Subcutaneous abdominal adipose tissue (tissue), 5 donors: Measurements from ENCODE around the gene HOXA2.

Experiments
- H3K27ac ChIP-seq: one replicate; pipeline ENCODE4 v1.7.0; 2013; ENCODE audit warnings: low read depth, mild to moderate bottlenecking, inconsistent platforms, low read length, moderate library complexity
- H3K27me3 ChIP-seq, 5 donors: one replicate each; pipeline ENCODE4 v1.7.0; 2013; ENCODE audit warnings: low read length in 5 of 5, inconsistent platforms in 1 of 5; ENCODE audit not compliant: control insufficient read depth in 5 of 5, insufficient read depth in 4 of 5
- H3K36me3 ChIP-seq, 5 donors: one replicate each; pipeline ENCODE4 v1.7.0; 2013; ENCODE audit warnings: low read length in 5 of 5; ENCODE audit not compliant: control insufficient read depth in 5 of 5, insufficient read depth in 5 of 5
- H3K4me1 ChIP-seq, 5 donors: one replicate each; pipeline ENCODE4 v1.7.0; 2013; ENCODE audit warnings: low read length in 5 of 5, mild to moderate bottlenecking in 3 of 5, moderate library complexity in 1 of 5; ENCODE audit not compliant: control insufficient read depth in 5 of 5, insufficient read depth in 5 of 5
- H3K4me3 ChIP-seq, 5 donors: one replicate each; pipeline ENCODE4 v1.7.0; 2013; ENCODE audit warnings: low read length in 5 of 5, low read depth in 1 of 5
- H3K9ac ChIP-seq, 5 donors: one replicate each; pipeline ENCODE4 v1.7.0; 2013; ENCODE audit warnings: low read length in 5 of 5, mild to moderate bottlenecking in 4 of 5, moderate library complexity in 3 of 5
- H3K9me3 ChIP-seq, 5 donors: one replicate each; pipeline ENCODE4 v1.7.0; 2013; ENCODE audit warnings: low read length in 5 of 5; ENCODE audit not compliant: control insufficient read depth in 5 of 5
- donor health status: healthy.
- donor health status: healthy.
- donor health status: healthy.
- donor health status: healthy.
- donor health status: healthy.

Gene HOXA2

DNA sequence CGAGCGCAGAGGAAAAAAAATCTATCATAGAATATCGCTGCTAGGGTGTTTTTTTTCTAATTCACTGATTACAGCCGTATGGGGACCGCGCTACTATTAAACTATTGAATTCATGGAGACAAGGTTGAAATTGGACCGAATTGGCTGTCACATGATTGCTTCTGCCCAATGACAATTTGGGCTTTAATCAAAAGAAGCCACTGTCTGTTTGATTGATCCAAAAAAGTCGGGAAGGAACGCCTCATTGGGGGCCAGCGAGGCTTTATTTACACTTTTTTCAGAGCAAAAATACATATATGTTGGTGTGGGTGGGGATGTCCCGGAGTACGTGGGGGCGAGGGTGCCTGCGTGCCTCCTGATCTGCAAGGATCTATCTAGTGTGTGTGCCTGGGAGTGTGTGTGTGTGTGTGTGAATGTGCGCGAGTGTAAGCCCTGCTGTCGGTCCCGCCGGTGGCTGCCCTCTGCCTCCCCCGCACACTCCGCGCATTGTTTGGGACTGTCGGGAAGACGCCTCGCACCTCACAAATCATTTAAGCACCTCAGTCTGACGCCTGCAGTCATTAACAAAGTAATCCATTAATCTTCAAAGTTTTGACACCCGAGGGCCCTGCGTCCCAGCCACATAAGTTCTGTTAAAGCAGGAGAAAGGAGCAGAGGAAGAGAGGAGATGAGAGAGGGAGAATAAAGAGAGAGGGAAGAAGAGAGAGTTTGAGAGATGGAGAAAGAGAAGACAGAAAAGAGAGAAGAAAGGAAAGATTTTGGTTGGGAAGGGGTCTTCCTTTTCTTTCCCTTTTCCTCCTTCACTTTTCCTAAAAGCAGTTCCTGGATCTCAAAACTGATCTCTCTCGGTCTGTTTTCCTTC lies at the start of gene HOXA2:
HOXA2 (minus strand) TSS at position 103 of the 862 bp plus-strand sequence. CDS start 183 bp downstream, outside the sequence.
- peak within 1 kb of the TSS; percentile 56 to 64 (median 61) for H3K4me3 ChIP-seq
- no peaks in the 10 kb centered on the region for H3K9me3 ChIP-seq
- peaks cover 0 to 6% (median 3%) of the 10 kb centered on the region in 5 donors for H3K36me3 ChIP-seq
- peak within 1 kb of the TSS; percentile 92 for H3K27ac ChIP-seq
- peak within 1 kb of the TSS; percentile 16 to 84 (median 43) for H3K9ac ChIP-seq
- H3K4me1 ChIP-seq, result peaks cover 7 to 83% (median 69%) of the 10 kb centered on the region in 5 donors
- no peaks in the 10 kb centered on the region for H3K27me3 ChIP-seq

DNA sequence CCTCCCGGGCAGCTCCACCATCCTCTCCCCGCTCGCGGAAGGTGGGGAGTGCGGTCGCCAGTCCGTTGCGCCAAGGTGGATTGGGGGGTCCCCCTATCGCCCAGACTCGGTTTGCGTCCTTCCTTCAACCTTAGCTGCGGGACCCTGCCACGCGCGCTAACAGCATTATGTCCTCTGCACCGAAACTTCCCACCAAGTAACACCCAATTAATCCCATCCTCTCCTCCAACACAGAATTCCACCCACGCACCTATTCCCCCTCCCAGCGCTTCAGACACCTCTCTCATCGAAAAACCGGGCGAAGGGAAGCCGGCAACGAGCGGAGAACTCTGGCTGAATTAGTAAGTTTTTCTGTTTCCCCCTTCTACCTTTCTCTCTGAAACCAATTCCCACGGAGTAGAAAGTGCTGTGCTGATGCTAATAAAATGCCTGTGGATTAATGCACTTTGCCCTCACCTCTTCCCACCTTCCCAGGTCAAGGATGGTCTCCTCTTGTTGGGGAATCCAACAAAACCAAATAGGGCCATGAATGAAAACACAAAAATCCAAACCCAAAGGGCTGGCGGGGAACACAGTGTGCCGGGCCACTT lies 49.0 kb upstream of the HOXA2 start:
- peak overlapping the region; percentile 95 for H3K27ac ChIP-seq

DNA sequence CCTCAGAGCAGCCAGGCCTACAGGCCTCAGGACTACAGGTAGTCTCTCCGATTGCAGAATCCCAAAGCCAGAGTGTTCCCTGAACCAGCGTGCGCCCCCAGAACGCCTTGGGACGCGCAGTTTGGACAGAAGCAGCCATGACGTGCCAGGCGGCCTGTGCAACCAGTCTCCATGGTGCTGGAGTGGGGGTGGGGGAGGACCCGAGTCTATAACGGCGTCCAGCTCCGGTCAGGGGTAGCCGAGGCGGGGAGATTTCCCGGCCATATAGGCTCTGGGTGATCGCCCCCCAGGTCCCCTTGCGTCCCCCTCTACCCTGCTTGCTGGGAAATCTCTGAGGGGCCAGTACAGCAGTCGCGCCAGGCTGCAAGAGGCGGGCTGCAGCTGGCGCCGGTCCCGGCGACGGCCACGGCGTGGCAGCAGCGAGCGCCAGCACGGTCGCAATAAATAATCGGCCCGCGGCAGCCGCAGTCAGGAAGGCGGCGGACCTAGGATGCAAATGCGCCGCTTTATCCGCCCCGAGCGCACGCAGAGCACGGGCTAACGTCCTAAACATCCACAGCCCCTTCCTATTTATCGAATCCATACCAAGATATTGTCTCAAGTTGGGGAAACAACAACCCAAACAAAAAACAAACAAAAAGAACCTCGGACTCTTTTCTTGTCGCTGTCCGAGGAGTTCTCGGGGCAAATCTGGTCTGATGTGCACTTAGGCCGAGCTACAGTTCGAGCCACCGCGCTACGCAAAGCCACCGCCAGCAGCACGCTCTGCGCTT lies 48.3 kb upstream of the HOXA2 start:
- H3K9ac ChIP-seq, result peak overlapping the region; percentile 26 to 95 (median 71)
- H3K4me1 ChIP-seq, result peaks cover 13 to 95% (median 85%) of the 10 kb centered on the region in 5 donors
- peaks cover 0 to 4% (median 0%) of the 10 kb centered on the region in 5 donors for H3K36me3 ChIP-seq
- H3K27me3 ChIP-seq, result peaks cover 0 to 23% (median 0%) of the 10 kb centered on the region in 5 donors
- H3K27ac ChIP-seq, result peak overlapping the region; percentile 95
- peak overlapping the region; percentile 77 to 95 (median 90) for H3K4me3 ChIP-seq
- H3K9me3 ChIP-seq, result no peaks in the 10 kb centered on the region

More for the DNA sequence above, 49.0 kb upstream of the HOXA2 start:
- H3K4me3 ChIP-seq, result peak overlapping the region; percentile 77 to 95 (median 90)
- no peaks in the 10 kb centered on the region for H3K9me3 ChIP-seq
- H3K36me3 ChIP-seq, result no peaks in the 10 kb centered on the region
- H3K9ac ChIP-seq, result peak overlapping the region; percentile 65 to 95 (median 86)
- H3K4me1 ChIP-seq, result peaks cover 13 to 90% (median 85%) of the 10 kb centered on the region in 5 donors
- peaks cover 0 to 23% (median 0%) of the 10 kb centered on the region in 5 donors for H3K27me3 ChIP-seq

- peaks cover 0 to 11% (median 7%) of the 10 kb centered on the region in 5 donors for H3K36me3 ChIP-seq
- H3K9me3 ChIP-seq, result no peaks in the 10 kb centered on the region
- H3K27me3 ChIP-seq, result peaks cover 0 to 18% (median 0%) of the 10 kb centered on the region in 5 donors
- H3K27ac ChIP-seq, result peak overlapping the region; percentile 95
- peak overlapping the region; percentile 77 to 95 (median 90) for H3K4me3 ChIP-seq
- H3K4me1 ChIP-seq, result peaks cover 13 to 95% (median 83%) of the 10 kb centered on the region in 5 donors
- H3K9ac ChIP-seq, result peak overlapping the region; percentile 48 to 95 (median 71)
Measured at GRCh38 chr7:27149842-27150567, 47.5 kb upstream of the HOXA2 start.

- Histone ChIP-seq H3K4me1 (peaks cover 13 to 94% (median 89%) of the 10 kb centered on the region in 5 donors), H3K9ac (peak overlapping the region; percentile 43 to 78 (median 71)), H3K27ac (peak overlapping the region; percentile 95), H3K36me3 (peaks cover 0 to 19% (median 16%) of the 10 kb centered on the region in 5 donors), H3K9me3 (no peaks in the 10 kb centered on the region), H3K4me3 (peak overlapping the region; percentile 63 to 92 (median 89)), H3K27me3 (peaks cover 0 to 18% (median 0%) of the 10 kb centered on the region in 5 donors)
Measured at GRCh38 chr7:27148756-27149641, 46.5 kb upstream of the HOXA2 start.

DNA sequence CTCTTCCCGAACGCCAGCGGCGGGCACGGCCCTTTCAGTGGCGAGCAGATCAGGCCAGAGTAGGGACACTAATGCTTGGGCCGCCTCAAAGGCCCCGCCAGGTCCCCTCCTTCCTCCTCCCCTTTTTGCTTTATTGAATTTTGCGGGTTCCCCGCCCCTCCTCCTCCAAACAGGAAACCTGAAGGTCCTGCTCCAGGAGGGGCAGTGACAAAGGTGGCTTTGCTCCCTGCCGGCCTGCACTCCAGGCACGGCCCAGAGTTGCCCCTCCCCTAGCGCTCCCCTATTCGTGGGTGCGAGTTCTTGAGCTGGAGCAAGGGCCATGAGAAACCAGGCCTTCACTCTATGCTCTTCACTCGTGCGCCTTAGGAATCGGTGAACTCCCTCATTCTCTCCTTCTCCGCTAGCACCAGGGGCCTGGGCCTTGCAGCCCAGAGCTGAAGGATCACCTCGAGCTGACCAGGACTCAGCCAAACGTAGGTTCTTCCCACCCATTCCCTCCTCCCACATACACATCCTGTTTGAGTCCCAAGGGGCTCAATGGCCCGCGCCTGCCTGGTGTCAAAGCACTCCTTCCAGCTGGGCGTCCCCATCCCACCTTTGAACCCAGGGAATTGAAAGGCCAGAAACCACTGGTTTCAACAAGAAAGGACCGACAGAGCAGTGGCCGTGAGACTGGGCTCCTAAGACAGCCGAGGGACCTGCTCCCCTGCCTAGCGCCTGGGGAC lies 45.7 kb upstream of the HOXA2 start:
- peaks cover 13 to 91% (median 88%) of the 10 kb centered on the region in 5 donors for H3K4me1 ChIP-seq
- peak overlapping the region; percentile 44 to 78 (median 58) for H3K9ac ChIP-seq
- peak overlapping the region; percentile 95 for H3K27ac ChIP-seq
- peaks cover 0 to 13% (median 0%) of the 10 kb centered on the region in 5 donors for H3K27me3 ChIP-seq
- no peaks in the 10 kb centered on the region for H3K9me3 ChIP-seq
- peaks cover 0 to 22% (median 16%) of the 10 kb centered on the region in 5 donors for H3K36me3 ChIP-seq
- peak overlapping the region; percentile 63 to 92 (median 89) for H3K4me3 ChIP-seq

GRCh38 chr7:27147199-27148030 lies 44.9 kb upstream of the HOXA2 start, which contains the start of gene HOXA6:
HOXA6 (minus strand) TSS chr7:27147774; CDS start chr7:27147749, 25 bp downstream.
- Histone ChIP-seq H3K9me3 (no peaks in the 10 kb centered on the region), H3K9ac (peak within 1 kb of the TSS; percentile 44 to 78 (median 63)), H3K36me3 (peaks cover 0 to 22% (median 16%) of the 10 kb centered on the region in 5 donors), H3K4me3 (peak within 1 kb of the TSS; percentile 63 to 92 (median 89)), H3K27ac (peak within 1 kb of the TSS; percentile 95), H3K27me3 (peaks cover 0 to 11% (median 0%) of the 10 kb centered on the region in 5 donors), H3K4me1 (peaks cover 11 to 91% (median 87%) of the 10 kb centered on the region in 5 donors)
